Measurements from ENCODE around the gene CDK6. TPM values are rescaled to one million over a fixed set of nuclear protein-coding genes. Genes with fewer than 3 reads are reported as not detected.

CDK6 gene
- total and polyA plus RNA-seq, 2 of the 8 experiments (the other 6 are each of a cell fraction or from before 2014, with no cell fraction given): 5.9 to 18.9 TPM

GRCh38 chr7:92614660-92615174, 221.7 kb downstream of the CDK6 start:
- Histone ChIP-seq H2BK120ac (replicated peaks; ENCODE audit: low read depth, low read length) (no peak overlapping the region), H2AK5ac (ENCODE audit: low read depth, low read length) (no peak overlapping the region), H3K27me3 (replicated peaks in 1 of 4; ENCODE audit: control insufficient read depth in 3 of 4, extremely low read depth in 1 of 4, insufficient read depth in 3 of 4, low read length in 3 of 4) (no peaks in the 10 kb centered on the region), H3K14ac (ENCODE audit: insufficient read length) (no peak overlapping the region), H3K4me1 (replicated peaks in 1 of 4; ENCODE audit: control insufficient read depth in 3 of 4, insufficient read depth in 4 of 4, low read length in 3 of 4) (peaks cover 0 to 4% (median 0%) of the 10 kb centered on the region in 4 experiments; a peak in 1 of 7 replicates), H4K5ac (ENCODE audit: insufficient read length, low read depth, low read length) (no peak overlapping the region), H3K36me3 (ENCODE audit: control insufficient read depth in 2 of 4, insufficient read depth in 4 of 4, low read length in 3 of 4) (no peaks in the 10 kb centered on the region; a peak in 1 of 8 replicates), H3K23me2 (ENCODE audit: low read depth, low read length) (no peaks in the 10 kb centered on the region; the same call in 1 of the 2 replicates), H3K9me3 (ENCODE audit: insufficient read depth in 2 of 2, low read depth in 1 of 2, low read length in 1 of 2) (no peaks in the 10 kb centered on the region), H3K18ac (ENCODE audit: extremely low read depth, low read length) (no peak overlapping the region), H4K20me1 (replicated peaks in 1 of 2; ENCODE audit: control insufficient read depth in 1 of 2, insufficient read depth in 2 of 2, low read length in 2 of 2) (no peaks in the 10 kb centered on the region), H3K4me3 (ENCODE audit: extremely low read depth in 1 of 4, insufficient read depth in 2 of 4, low read depth in 3 of 4, low read length in 4 of 4) (no peak overlapping the region), H2BK15ac (ENCODE audit: low read length) (no peak overlapping the region), H2BK12ac (ENCODE audit: low read depth, low read length) (no peak overlapping the region), H3K79me2 (ENCODE audit: control insufficient read depth in 1 of 2, insufficient read depth in 2 of 2, low read length in 2 of 2) (no peaks in the 10 kb centered on the region), H4K8ac (ENCODE audit: extremely low read depth, insufficient read depth, low read length) (no peak overlapping the region), H3K4ac (replicated peaks; ENCODE audit: insufficient read length, low read depth, low read length) (no peak overlapping the region), H2BK20ac (ENCODE audit: low read length) (no peak overlapping the region), H4K91ac (replicated peaks; ENCODE audit: insufficient read length, low read length) (no peak overlapping the region), H2BK5ac (ENCODE audit: low read depth, low read length) (no peak overlapping the region), H3K23ac (ENCODE audit: insufficient read length) (no peak overlapping the region), H3K56ac (replicated peaks; ENCODE audit: insufficient read length, low read depth, low read length) (no peak overlapping the region), H3K27ac (ENCODE audit: low read depth, low read length) (no peak overlapping the region), H3K4me2 (ENCODE audit: insufficient read depth in 1 of 2, low read depth in 2 of 2, low read length in 2 of 2) (no peak overlapping the region), H3K9ac (replicated peaks in 1 of 4; ENCODE audit: extremely low read depth in 1 of 4, low read depth in 3 of 4, low read length in 3 of 4) (no peak overlapping the region), H2AFZ (ENCODE audit: low read length) (no peak overlapping the region), H3K79me1 (ENCODE audit: low read depth, low read length) (no peaks in the 10 kb centered on the region)
- no peak for TF ChIP-seq E2F6 (IDR thresholded peaks at IDR 0.05)
- no peak for TF ChIP-seq GTF2F1 (IDR thresholded peaks at IDR 0.05; ENCODE audit: borderline replicate concordance, low read depth, low read length)
- no peak for TF ChIP-seq BRCA1 (IDR thresholded peaks at IDR 0.05; ENCODE audit: low read depth, low read length)
- TF ChIP-seq TEAD4 (IDR thresholded peaks at IDR 0.05; ENCODE audit: low read depth, low read length): no peak
- TF ChIP-seq HDAC6 (IDR thresholded peaks at IDR 0.05; ENCODE audit: low read depth, low read length): no peak
- no peak for TF ChIP-seq MAX (IDR thresholded peaks at IDR 0.05)
- no peak for TF ChIP-seq BCL11A (IDR thresholded peaks at IDR 0.05; ENCODE audit: low read depth in 2 of 2, low read length in 2 of 2)
- no peak for TF ChIP-seq GABPA (IDR thresholded peaks at IDR 0.05; ENCODE audit: borderline replicate concordance, insufficient read depth, low read length)
- no peak for TF ChIP-seq PHF8 (conservative IDR thresholded peaks at IDR 0.05; ENCODE audit: low read depth, low read length)
- TF ChIP-seq CHD1 (IDR thresholded peaks at IDR 0.05; ENCODE audit: low read depth, low read length): no peak
- TF ChIP-seq JUND (IDR thresholded peaks at IDR 0.05; ENCODE audit: low read length): no peak
- TF ChIP-seq CREB1 (IDR thresholded peaks at IDR 0.05): no peak
- DNase-seq (ENCODE audit: low read depth in 1 of 2, low spot score in 2 of 2) (no peak), FAIRE-seq (no peak)
- ChIA-PET CTCF (ENCODE audit: partially characterized antibody) (interaction anchor here (1.2 to 1.7 kb wide), 4 partner anchors 24 to 388 kb away, joined by 3 to 6 read pairs (median 4); partner anchors contain the start of gene FAM133B), POLR2A (ENCODE audit: partially characterized antibody) (interaction anchor here (0.7 kb wide), 1 partner anchor 74 kb away, joined by 3 read pairs; no protein-coding TSS in a partner anchor)
- 80% methylated on average over 5 of the region's 5 CpGs; no CpG with 5 or more reads in 1 of the 2 experiments for WGBS, 2 experiments (ENCODE audit: extremely low coverage in 1 of 2, insufficient coverage in 1 of 2, insufficient read length in 1 of 2, insufficient replicate concordance in 2 of 2, low coverage in 1 of 2, low lambda C conversion rate in 2 of 2, missing lambda C conversion rate in 1 of 2)

All from H1 (cell line).